ENCODE data around the gene SLC7A11.

DNA sequence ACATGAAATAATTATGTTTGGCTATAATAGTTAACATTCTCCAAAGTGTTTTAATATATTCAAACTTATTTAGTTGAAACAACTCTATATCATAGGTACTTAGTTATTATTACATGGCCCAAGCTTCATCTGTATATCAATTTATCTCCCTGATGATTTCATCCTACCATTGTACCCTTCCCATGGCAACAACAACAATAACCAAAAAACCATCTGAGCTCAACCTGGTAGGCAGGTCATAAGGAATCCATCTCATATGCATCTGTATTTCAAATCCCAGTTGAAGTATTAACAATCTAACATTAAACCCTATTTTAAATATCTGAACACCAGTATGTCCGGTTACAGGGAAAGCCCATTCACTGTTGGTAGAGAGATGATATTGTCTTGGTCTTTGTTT, 33.1 kb upstream of the SLC7A11 start:
- TF ChIP-seq, protein P1, sequence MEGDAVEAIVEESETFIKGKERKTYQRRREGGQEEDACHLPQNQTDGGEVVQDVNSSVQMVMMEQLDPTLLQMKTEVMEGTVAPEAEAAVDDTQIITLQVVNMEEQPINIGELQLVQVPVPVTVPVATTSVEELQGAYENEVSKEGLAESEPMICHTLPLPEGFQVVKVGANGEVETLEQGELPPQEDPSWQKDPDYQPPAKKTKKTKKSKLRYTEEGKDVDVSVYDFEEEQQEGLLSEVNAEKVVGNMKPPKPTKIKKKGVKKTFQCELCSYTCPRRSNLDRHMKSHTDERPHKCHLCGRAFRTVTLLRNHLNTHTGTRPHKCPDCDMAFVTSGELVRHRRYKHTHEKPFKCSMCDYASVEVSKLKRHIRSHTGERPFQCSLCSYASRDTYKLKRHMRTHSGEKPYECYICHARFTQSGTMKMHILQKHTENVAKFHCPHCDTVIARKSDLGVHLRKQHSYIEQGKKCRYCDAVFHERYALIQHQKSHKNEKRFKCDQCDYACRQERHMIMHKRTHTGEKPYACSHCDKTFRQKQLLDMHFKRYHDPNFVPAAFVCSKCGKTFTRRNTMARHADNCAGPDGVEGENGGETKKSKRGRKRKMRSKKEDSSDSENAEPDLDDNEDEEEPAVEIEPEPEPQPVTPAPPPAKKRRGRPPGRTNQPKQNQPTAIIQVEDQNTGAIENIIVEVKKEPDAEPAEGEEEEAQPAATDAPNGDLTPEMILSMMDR (IDR thresholded peaks at IDR 0.05) = no peak
- no peak for TF ChIP-seq POLR2A (IDR thresholded peaks at IDR 0.05)
